IMR-90 (cell line): ENCODE data around the gene PMF1. TPM values are rescaled to one million over a fixed set of nuclear protein-coding genes. Genes with fewer than 3 reads are reported as not detected.

Experiments
- ATAC-seq: fragments of 200-7000 bp; cut with Tn5 transposase; 2 replicates; pipeline ENCODE4 v1.9.1; 2020; ENCODE audit warnings: low read depth, mild to moderate bottlenecking, moderate library complexity
- BruUV-seq: library from RNA; stranded (reverse); fragments of 400-500 nt; replicated peaks from 2 replicates; lab custom pipeline; 2021; lab: Mats Ljungman, UMichigan
- CTCF ChIA-PET: fragments of 300-600 bp; formaldehyde crosslinking; extraction: SDS; loops from one replicate; lab custom pipeline; 2021; ENCODE audit warnings: antibody characterized with exemption; lab: Yijun Ruan, JAX
- POLR2A ChIA-PET: fragments of 300-600 bp; sonication (Branson Sonifier 250); formaldehyde crosslinking; loops from one replicate; lab custom pipeline; 2022; ENCODE audit warnings: antibody characterized with exemption; ENCODE audit not compliant: unreplicated experiment; lab: Charles Lee
- DNase-seq: peaks from one replicate; pipeline ENCODE4 v3.0.0; 2013
- H2AFZ ChIP-seq: replicated peaks from 2 replicates; pipeline ENCODE3; 2013; ENCODE audit warnings: low read length, mild to moderate bottlenecking; ENCODE audit not compliant: poor library complexity
- H2AK5ac ChIP-seq: 2 replicates; pipeline ENCODE4 v1.6.1; 2013; ENCODE audit warnings: low read depth, low read length, inconsistent platforms
- H2AK9ac ChIP-seq: replicated peaks from 2 replicates; pipeline ENCODE3; 2013; ENCODE audit warnings: mild to moderate bottlenecking, low read depth, low read length, moderate library complexity; ENCODE audit not compliant: poor library complexity
- H2BK120ac ChIP-seq: 2 replicates; pipeline ENCODE4 v1.6.1; 2013; ENCODE audit warnings: low read depth, low read length, inconsistent platforms
- H2BK15ac ChIP-seq: 3 replicates; pipeline ENCODE4 v1.6.1; 2013; ENCODE audit warnings: low read depth, low read length, inconsistent platforms
- H2BK20ac ChIP-seq: 2 replicates; pipeline ENCODE4 v1.6.1; 2013; ENCODE audit warnings: low read depth, mild to moderate bottlenecking, inconsistent platforms, low read length, moderate library complexity
- H2BK5ac ChIP-seq: 2 replicates; pipeline ENCODE4 v1.6.1; 2013; ENCODE audit warnings: mild to moderate bottlenecking, low read depth, low read length, inconsistent platforms; ENCODE audit not compliant: poor library complexity, severe bottlenecking
- H3K14ac ChIP-seq: replicated peaks from 2 replicates; pipeline ENCODE4 v1.6.1; 2013; ENCODE audit warnings: low read depth, low read length, inconsistent platforms
- H3K18ac ChIP-seq: 2 replicates; pipeline ENCODE4 v1.6.1; 2013; ENCODE audit warnings: low read depth, low read length, control low read depth
- H3K23ac ChIP-seq: 2 replicates; pipeline ENCODE4 v1.6.1; 2013; ENCODE audit warnings: low read depth, low read length, inconsistent platforms
- H3K27ac ChIP-seq: 2 replicates; pipeline ENCODE4 v1.5.1; 2013; ENCODE audit warnings: mild to moderate bottlenecking, control low read depth, low read length; ENCODE audit not compliant: insufficient read depth
- H3K27me3 ChIP-seq: 2 replicates; pipeline ENCODE4 v1.6.1; 2013; ENCODE audit warnings: low read length; ENCODE audit not compliant: control insufficient read depth, insufficient read depth
- H3K36me3 ChIP-seq: 2 replicates; pipeline ENCODE4 v1.6.1; 2013; ENCODE audit warnings: low read length, mixed read lengths; ENCODE audit not compliant: control insufficient read depth, insufficient read depth
- H3K4ac ChIP-seq: 2 replicates; pipeline ENCODE4 v1.6.1; 2013; ENCODE audit warnings: low read depth, low read length, inconsistent platforms
- H3K4me1 ChIP-seq: 2 replicates; pipeline ENCODE4 v1.6.1; 2013; ENCODE audit warnings: low read length, mixed read lengths; ENCODE audit not compliant: control insufficient read depth, insufficient read depth
- H3K4me2 ChIP-seq: 2 replicates; pipeline ENCODE4 v1.6.1; 2013; ENCODE audit warnings: low read depth, mild to moderate bottlenecking, control low read depth, low read length, moderate library complexity
- H3K4me3 ChIP-seq: 2 replicates; pipeline ENCODE4 v1.5.1; 2013; ENCODE audit warnings: low read depth, mild to moderate bottlenecking, control low read depth, low read length, moderate library complexity; ENCODE audit not compliant: insufficient read depth
- H3K56ac ChIP-seq: 2 replicates; pipeline ENCODE4 v1.6.1; 2013; ENCODE audit warnings: low read length, inconsistent platforms; ENCODE audit not compliant: insufficient read depth; ENCODE audit errors: extremely low read depth
- H3K79me1 ChIP-seq, 2 experiments: 2 replicates each; pipeline ENCODE4 v1.6.1; 2013; ENCODE audit warnings: low read length in 2 of 2, inconsistent platforms in 1 of 2, low read depth in 1 of 2
- H3K9ac ChIP-seq: 2 replicates; pipeline ENCODE4 v1.6.1; 2013; ENCODE audit warnings: low read depth, low read length, control low read depth
- H3K9me1 ChIP-seq: 2 replicates; pipeline ENCODE4 v1.6.1; 2013; ENCODE audit warnings: low read length, inconsistent platforms; ENCODE audit not compliant: insufficient read depth
- H3K9me3 ChIP-seq: 2 replicates; pipeline ENCODE4 v1.6.1; 2013; ENCODE audit warnings: low read length; ENCODE audit not compliant: control insufficient read depth, insufficient read depth
- H4K20me1 ChIP-seq: 2 replicates; pipeline ENCODE4 v1.6.1; 2013; ENCODE audit warnings: low read length, inconsistent platforms; ENCODE audit not compliant: insufficient read depth
- H4K5ac ChIP-seq: 2 replicates; pipeline ENCODE4 v1.6.1; 2013; ENCODE audit warnings: mild to moderate bottlenecking, low read depth, low read length, control low read depth
- H4K8ac ChIP-seq, 2 experiments: 2 replicates each; pipeline ENCODE4 v1.6.1; 2013; ENCODE audit warnings: low read depth in 2 of 2, low read length in 2 of 2, control low read depth in 1 of 2, inconsistent platforms in 1 of 2
- H4K91ac ChIP-seq: 2 replicates; pipeline ENCODE4 v1.6.1; 2013; ENCODE audit warnings: low read depth, low read length, inconsistent platforms; ENCODE audit not compliant: insufficient read depth
- BHLHE40 ChIP-seq: fragments of 150-350 bp; IDR thresholded peaks from 2 replicates; pipeline ENCODE4 v1.6.1; 2016; ENCODE audit warnings: mild to moderate bottlenecking, low read depth, low read length
- CEBPB ChIP-seq: IDR thresholded peaks from 2 replicates; pipeline ENCODE4 v1.6.1; 2012; ENCODE audit warnings: low read depth, low read length, improper control_type of control experiment
- CHD1 ChIP-seq: IDR thresholded peaks from 2 replicates; pipeline ENCODE4 v1.6.1; 2012; ENCODE audit warnings: low read depth, low read length, improper control_type of control experiment
- CTCF ChIP-seq: conservative IDR thresholded peaks from 2 replicates; pipeline ENCODE4 v1.5.1; 2012; ENCODE audit warnings: mild to moderate bottlenecking, low read depth, low read length, improper control_type of control experiment
- FOS ChIP-seq: fragments of 150-350 bp; IDR thresholded peaks from 2 replicates; pipeline ENCODE4 v1.6.1; 2016; ENCODE audit warnings: low read depth, low read length
- MAFK ChIP-seq: IDR thresholded peaks from 2 replicates; pipeline ENCODE4 v1.6.1; 2012; ENCODE audit warnings: low read depth, low read length, improper control_type of control experiment
- MAZ ChIP-seq: IDR thresholded peaks from 2 replicates; pipeline ENCODE4 v1.6.1; 2012; ENCODE audit warnings: low read depth, mild to moderate bottlenecking, low read length, improper control_type of control experiment, moderate library complexity, borderline replicate concordance
- MXI1 ChIP-seq: IDR thresholded peaks from 2 replicates; pipeline ENCODE4 v1.6.1; 2012; ENCODE audit warnings: low read depth, mild to moderate bottlenecking, low read length, moderate library complexity, borderline replicate concordance
- POLR2A ChIP-seq: IDR thresholded peaks from 2 replicates; pipeline ENCODE4 v1.6.1; 2012; ENCODE audit warnings: mild to moderate bottlenecking, low read depth, low read length
- RAD21 ChIP-seq: IDR thresholded peaks from 2 replicates; pipeline ENCODE4 v1.6.1; 2012; ENCODE audit warnings: low read length, improper control_type of control experiment
- RCOR1 ChIP-seq: IDR thresholded peaks from 2 replicates; pipeline ENCODE4 v1.6.1; 2012; ENCODE audit warnings: mild to moderate bottlenecking, low read length, improper control_type of control experiment; ENCODE audit not compliant: insufficient replicate concordance
- RFX5 ChIP-seq: IDR thresholded peaks from 2 replicates; pipeline ENCODE4 v1.8.0; 2012; ENCODE audit warnings: low read depth, mild to moderate bottlenecking, low read length, moderate library complexity
- USF2 ChIP-seq: fragments of 150-350 bp; IDR thresholded peaks from 2 replicates; pipeline ENCODE4 v1.6.1; 2017; ENCODE audit warnings: mild to moderate bottlenecking, antibody characterized with exemption, low read length, low read depth
- WGBS, 2 experiments: methylation state at CpG; one replicate each; pipeline versions ENCODE4 v1.1.5 to v1.1.7; 2013; ENCODE audit warnings: missing lambda C conversion rate in 2 of 2; ENCODE audit not compliant: insufficient read length in 1 of 2; ENCODE audit errors: extremely low coverage in 2 of 2; 5-methylcytosine and 5-hydroxymethylcytosine counted together
- dilution Hi-C: fragments of 300-500 bp; cut with HindIII; formaldehyde crosslinking; loops from one replicate; pipeline ENCODE4 v1.14.3; 2018; ENCODE audit warnings: low sequenced_read_pairs; ENCODE audit not compliant: unreplicated experiment
- in situ Hi-C: fragments of 300-500 bp; cut with MboI; formaldehyde crosslinking; loops from 3 replicates; pipeline ENCODE4 v1.14.3; 2019; ENCODE audit warnings: low sequenced_read_pairs, inconsistent platforms, mixed read lengths
- intact Hi-C: fragments of 100-400 bp; cut with micrococcal nuclease; formaldehyde crosslinking; loops from 2 replicates; pipeline ENCODE4 v1.10.0; 2022
- polyA plus RNA-seq, 3 experiments: library from polyadenylated mRNA; depleted of rRNA; stranded (reverse); fragments of >200 nt; gene quantifications; 2 replicates each; pipeline ENCODE4 v1.2.3, GENCODE V29; 2012; ENCODE audit warnings: low replicate concordance in 1 of 3
- total RNA-seq: library from RNA; depleted of rRNA; stranded (reverse); fragments of >200 nt; gene quantifications from 2 replicates; pipeline ENCODE4 v1.2.3, GENCODE V29; 2012

PMF1 gene
- total and polyA plus RNA-seq, 2 of the 4 experiments (the other 2 are of a cell fraction) = 54.8 to 73.4 TPM

DNA sequence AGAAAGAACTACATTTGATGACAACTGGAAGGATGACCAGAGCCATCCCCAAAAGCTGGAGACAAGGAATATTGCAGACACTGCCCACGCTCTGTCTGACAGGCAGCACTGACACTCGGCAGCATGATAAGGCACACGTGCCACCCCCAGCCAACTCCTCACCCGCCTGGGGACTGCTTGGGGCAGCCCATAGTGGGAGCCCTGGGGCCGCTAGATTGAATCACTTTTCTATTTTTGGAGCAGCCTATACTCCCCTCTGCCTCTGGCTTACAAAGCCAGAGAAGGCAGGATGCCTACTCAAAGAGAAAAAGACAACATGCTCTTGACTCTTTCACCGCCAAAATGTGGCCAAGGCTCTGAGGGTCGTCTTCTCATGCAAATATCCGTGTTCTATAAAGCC lies 68.5 kb downstream of the PMF1 start:
- peak; percentile 55 for DNase-seq
- peak overlapping the region; percentile 86; the same call in 1 of the 2 replicates for H3K9ac ChIP-seq

More for the DNA sequence above, 68.5 kb downstream of the PMF1 start:
- H3K14ac ChIP-seq = peak overlapping the region; percentile 88; the same call in 1 of the 2 replicates
- H3K79me1 ChIP-seq = peaks cover 45 to 73% of the 10 kb centered on the region in 2 experiments; a peak in 3 of 4 replicates
- ATAC-seq = peak; percentile 6; the same call in 1 of the 2 replicates
- H3K27ac ChIP-seq = no peak overlapping the region
- H4K5ac ChIP-seq = no peak overlapping the region
- H3K9me3 ChIP-seq = no peaks in the 10 kb centered on the region
- H2BK5ac ChIP-seq = no peak overlapping the region
- no peak overlapping the region for H2BK120ac ChIP-seq
- WGBS, 2 experiments = 7% methylated on average over 3 of the region's 8 CpGs; no CpG with 5 or more reads in 1 of the 2 experiments
- intact Hi-C loops = no loop called here
- H2AK5ac ChIP-seq = peak overlapping the region; percentile 76; the same call in 1 of the 2 replicates
- in situ Hi-C loops = no loop called here
- no peaks in the 10 kb centered on the region for H3K27me3 ChIP-seq
- H4K8ac ChIP-seq = no peak overlapping the region
- H2AFZ ChIP-seq = no peak overlapping the region
- H3K36me3 ChIP-seq = peaks cover 18% of the 10 kb centered on the region
- H3K4me3 ChIP-seq = peak overlapping the region; percentile 67; the same call in 1 of the 2 replicates
- H4K91ac ChIP-seq = no peak overlapping the region
- TF ChIP-seq RFX5 (no peak), RCOR1 (no peak), CTCF (peak; percentile 26; the same call in 1 of the 2 replicates), RAD21 (no peak; the same call in 1 of the 2 replicates), FOS (0 out of 2 replicates have a peak, but pooled peaks have one; percentile 43), CHD1 (no peak), MXI1 (peak; percentile 100), CEBPB (no peak), MAZ (no peak), POLR2A (peak; percentile 52; the same call in 1 of the 2 replicates), USF2 (peak; percentile 72), BHLHE40 (peak; percentile 95), MAFK (no peak)
- peak overlapping the region; percentile 12 for H2AK9ac ChIP-seq
- dilution Hi-C loops = no loop called here
- H3K18ac ChIP-seq = no peak overlapping the region
- peak overlapping the region; percentile 25; the same call in 1 of the 2 replicates for H3K23ac ChIP-seq
- no TSS peak for BruUV-seq
- H2BK20ac ChIP-seq = no peak overlapping the region
- H2BK15ac ChIP-seq = no peak overlapping the region
- H4K20me1 ChIP-seq = peaks cover 32% of the 10 kb centered on the region
- H3K56ac ChIP-seq = no peak overlapping the region
- POLR2A ChIA-PET = interaction anchor here (1.0 kb wide), 1 partner anchor 13 kb away, joined by 3 read pairs; no protein-coding TSS in a partner anchor
- peaks cover 11% of the 10 kb centered on the region for H3K4me1 ChIP-seq
- peak overlapping the region; percentile 53; the same call in 1 of the 2 replicates for H3K4ac ChIP-seq
- CTCF ChIA-PET = interaction anchor here (0.6 to 1.0 kb wide), 2 partner anchors 18 to 341 kb away, joined by 3 to 7 read pairs; partner anchors contain the start of gene VHLL
- H3K4me2 ChIP-seq = peak overlapping the region; percentile 90
- H3K9me1 ChIP-seq = peaks cover 7% of the 10 kb centered on the region
